ENCODE data around the gene CFAP161. TPM values are rescaled to one million over a fixed set of nuclear protein-coding genes. Genes with fewer than 3 reads are reported as not detected.

CFAP161 gene
- total and polyA plus RNA-seq, 9 of the 15 experiments (the other 6 are each of a cell fraction or from before 2014, with no cell fraction given), result 25.8 to 83.3 (median 75.6) TPM

DNA sequence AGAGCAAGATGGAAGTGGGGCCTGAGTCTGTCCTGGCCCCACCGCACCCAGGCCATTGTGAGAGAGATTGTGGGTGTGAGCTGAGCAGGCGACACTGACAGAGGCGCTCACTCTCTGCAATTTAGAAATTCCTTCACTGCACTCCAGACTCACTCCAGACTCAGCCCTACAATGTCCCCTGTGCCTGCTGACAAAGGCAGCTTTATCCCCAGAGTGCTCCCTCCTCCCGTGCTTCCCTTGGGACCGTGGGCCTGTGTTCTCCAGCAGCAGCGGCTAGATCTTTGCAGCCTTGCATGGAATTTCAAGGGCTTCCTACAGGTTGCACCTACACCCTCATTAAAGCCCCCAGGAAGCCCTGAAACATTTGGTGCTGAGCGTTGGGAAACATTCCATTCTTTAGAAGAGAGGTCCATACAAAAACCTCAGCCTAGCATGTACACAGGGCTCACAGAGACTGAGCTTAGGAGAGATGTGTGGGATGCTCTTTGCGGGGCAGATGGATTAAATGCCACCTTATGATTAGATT lies 61.3 kb downstream of the CFAP161 start:
- H3K9me1 ChIP-seq (ENCODE audit: control insufficient read depth, insufficient read depth, low read length), result no peaks in the 10 kb centered on the region
- no peak overlapping the region for H2AFZ ChIP-seq (ENCODE audit: low read depth, low read length)
- H3K27me3 ChIP-seq (ENCODE audit: control insufficient read depth in 2 of 2, insufficient read depth in 2 of 2, low read length in 2 of 2), result no peaks in the 10 kb centered on the region
- no peak for FAIRE-seq
- no peak overlapping the region for H3K4me2 ChIP-seq (ENCODE audit: insufficient read depth, low read length)
- no peaks in the 10 kb centered on the region for H3K9me3 ChIP-seq (replicated peaks; ENCODE audit: control insufficient read depth, insufficient read depth, low read depth, low read length)
- CTCF ChIA-PET (ENCODE audit: low intra/inter-chr PET ratio), result no interaction called here
- no peak overlapping the region for H3K4me3 ChIP-seq
- H3K27ac ChIP-seq (ENCODE audit: extremely low read depth, low read depth, low read length), result no peak overlapping the region
- 60% methylated on average over 8 of the region's 8 CpGs for WGBS (ENCODE audit: insufficient coverage, low coverage, missing lambda C conversion rate)
- no TSS peak for BruUV-seq (replicated peaks)
- no peaks in the 10 kb centered on the region for H3K79me2 ChIP-seq (ENCODE audit: control insufficient read depth, insufficient read depth, low read length)
- TF ChIP-seq ELF2 (CRISPR knock-in tag; IDR thresholded peaks at IDR 0.05) (no peak), SMAD4 (CRISPR knock-in tag; conservative IDR thresholded peaks at IDR 0.05) (no peak), ZNF778 (CRISPR knock-in tag; IDR thresholded peaks at IDR 0.05) (no peak), PTRF (tag; IDR thresholded peaks at IDR 0.05) (no peak)
- TF ChIP-seq, protein P1, sequence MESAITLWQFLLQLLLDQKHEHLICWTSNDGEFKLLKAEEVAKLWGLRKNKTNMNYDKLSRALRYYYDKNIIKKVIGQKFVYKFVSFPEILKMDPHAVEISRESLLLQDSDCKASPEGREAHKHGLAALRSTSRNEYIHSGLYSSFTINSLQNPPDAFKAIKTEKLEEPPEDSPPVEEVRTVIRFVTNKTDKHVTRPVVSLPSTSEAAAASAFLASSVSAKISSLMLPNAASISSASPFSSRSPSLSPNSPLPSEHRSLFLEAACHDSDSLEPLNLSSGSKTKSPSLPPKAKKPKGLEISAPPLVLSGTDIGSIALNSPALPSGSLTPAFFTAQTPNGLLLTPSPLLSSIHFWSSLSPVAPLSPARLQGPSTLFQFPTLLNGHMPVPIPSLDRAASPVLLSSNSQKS (CRISPR knock-in tag; IDR thresholded peaks at IDR 0.05), result no peak
- POLR2A ChIA-PET, result interaction anchor here (0.6 kb wide), 1 partner anchor 60 kb away, joined by 4 read pairs; no protein-coding TSS in a partner anchor
- no peak; the same call in 2 of the 3 replicates for ATAC-seq
- intact Hi-C loops (cut with micrococcal nuclease), result no loop called here
- no peaks in the 10 kb centered on the region for H3K4me1 ChIP-seq (replicated peaks in 1 of 2; ENCODE audit: control insufficient read depth in 2 of 2, insufficient read depth in 2 of 2, low read length in 2 of 2)
- H4K20me1 ChIP-seq (replicated peaks; ENCODE audit: control insufficient read depth, insufficient read depth, low read length), result no peaks in the 10 kb centered on the region
- no peak for DNase-seq (ENCODE audit: extremely low read depth in 1 of 4, low spot score in 3 of 4)
- no peak overlapping the region for H3K9ac ChIP-seq (ENCODE audit: insufficient read depth in 1 of 2, low read depth in 2 of 2, low read length in 2 of 2)
- H3K36me3 ChIP-seq (ENCODE audit: control insufficient read depth, insufficient read depth, low read length), result no peaks in the 10 kb centered on the region
- in situ Hi-C loops (cut with MboI), result no loop called here
